HepG2 (cell line): ENCODE results near the gene ATP1A2.

Experiments used
- CEBPZ ChIP-seq: IDR thresholded peaks from 2 replicates; pipeline ENCODE4 v1.6.1; 2012; ENCODE audit warnings: low read length, improper control_type of control experiment
- FOXM1 ChIP-seq: sonication (generic); formaldehyde crosslinking; IDR thresholded peaks from 2 replicates; pipeline ENCODE4 v1.5.0; 2020; ENCODE audit warnings: missing genetic modification reagents
- GPN1 ChIP-seq: sonication (generic); formaldehyde crosslinking; IDR thresholded peaks from 2 replicates; pipeline ENCODE4 v1.5.1; 2020; ENCODE audit warnings: missing genetic modification reagents, borderline replicate concordance
- POLR2A ChIP-seq, 2 experiments: IDR thresholded peaks; 2 replicates each; pipeline ENCODE4 v1.6.1; 2011; ENCODE audit warnings: low read depth in 2 of 2, low read length in 2 of 2, mild to moderate bottlenecking in 1 of 2, moderate library complexity in 1 of 2; ENCODE audit not compliant: insufficient read depth in 1 of 2
- RCOR2 ChIP-seq: IDR thresholded peaks from 2 replicates; pipeline ENCODE4 v1.6.1; 2016; ENCODE audit warnings: missing biosample characterization, missing genetic modification reagents
- SIN3A ChIP-seq: IDR thresholded peaks from 2 replicates; pipeline ENCODE4 v1.6.1; 2011; ENCODE audit warnings: low read depth, mild to moderate bottlenecking, control low read depth, low read length, borderline replicate concordance
- ZBTB33 ChIP-seq: sonication (generic); formaldehyde crosslinking; IDR thresholded peaks from 2 replicates; pipeline ENCODE4 v1.4.0; 2020; ENCODE audit warnings: missing genetic modification reagents

GRCh38 chr1:160109686-160110085 is 5.9 kb upstream of the ATP1A2 start:
- TF ChIP-seq RCOR2 (CRISPR knock-in tag) (no peak), FOXM1 (CRISPR knock-in tag) (no peak), GPN1 (CRISPR knock-in tag) (no peak), SIN3A (no peak), POLR2A (IDR thresholded peaks at IDR 0.05; ENCODE audit: insufficient read depth in 1 of 2, low read depth in 2 of 2, low read length in 2 of 2) (no peak), CEBPZ (no peak), ZBTB33 (no peak)
